Osteocyte (in vitro differentiated cells): ENCODE measurements around the gene SMR3A. TPM values are rescaled to one million over a fixed set of nuclear protein-coding genes. Genes with fewer than 3 reads are reported as not detected.
A peak's percentile ranks its signal among the peaks of the same experiment; 100 is the strongest.

Source experiments
- DNase-seq: peaks from one replicate; pipeline ENCODE4 v3.0.0; 2021; ENCODE audit warnings: mixed read lengths; ENCODE audit not compliant: unreplicated experiment; ENCODE audit errors: extremely low spot score
- H3K27ac Mint-ChIP-seq: one replicate; pipeline ENCODE4 v1.8.0; 2021; ENCODE audit warnings: mild to moderate bottlenecking, mixed read lengths; ENCODE audit not compliant: unreplicated experiment
- H3K27me3 Mint-ChIP-seq: one replicate; pipeline ENCODE4 v1.8.0; 2021; ENCODE audit warnings: mixed read lengths; ENCODE audit not compliant: unreplicated experiment
- H3K36me3 Mint-ChIP-seq: one replicate; pipeline ENCODE4 v1.8.0; 2021; ENCODE audit warnings: mixed read lengths; ENCODE audit not compliant: unreplicated experiment
- H3K4me1 Mint-ChIP-seq: one replicate; pipeline ENCODE4 v1.8.0; 2021; ENCODE audit warnings: mixed read lengths; ENCODE audit not compliant: unreplicated experiment
- H3K4me3 Mint-ChIP-seq: one replicate; pipeline ENCODE4 v1.8.0; 2021; ENCODE audit warnings: mild to moderate bottlenecking, moderate library complexity, mixed read lengths; ENCODE audit not compliant: unreplicated experiment
- H3K9me3 Mint-ChIP-seq: one replicate; pipeline ENCODE4 v1.8.0; 2021; ENCODE audit warnings: mixed read lengths; ENCODE audit not compliant: unreplicated experiment
- long read RNA-seq: library from polyadenylated mRNA; unstranded; transcript quantifications from one replicate; pipeline ENCODE4 v2.0.0, GENCODE V29; 2021
- total RNA-seq: library from RNA; stranded (reverse); gene quantifications from 2 replicates; pipeline ENCODE4 v1.2.1, GENCODE V29; 2021
- TF ChIP-seq, protein P1 (sequence below): fragments of 200-600 bp; sonication (generic); IDR thresholded peaks from 2 replicates; pipeline ENCODE4 v1.5.0; 2021; ENCODE audit warnings: antibody characterized with exemption, mild to moderate bottlenecking, moderate library complexity

SMR3A gene
- total RNA-seq: not detected in 2 replicates
- long read RNA-seq: 0 reads

DNA sequence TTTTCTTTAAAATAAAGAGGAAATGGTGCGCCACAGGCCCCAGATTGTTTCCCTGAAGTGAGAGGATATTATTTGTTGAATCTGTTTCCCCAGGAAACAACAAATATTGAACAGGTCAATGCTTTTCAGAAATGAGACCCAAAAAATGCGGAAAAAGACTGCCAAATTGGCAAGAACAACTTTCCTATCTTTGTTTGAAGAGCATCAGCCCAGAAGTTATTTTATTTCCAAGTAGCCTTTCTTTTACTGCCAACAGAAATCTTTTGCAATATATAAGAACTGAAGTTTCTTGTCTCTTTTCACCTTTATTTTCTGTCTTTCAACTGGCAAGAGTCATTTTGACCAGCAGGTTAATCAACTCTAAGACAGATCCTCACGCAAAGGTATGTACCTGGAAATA, at the start of gene SMR3A:
Gene SMR3A, plus strand, starts transcription at position 301 of the 400 bp plus-strand sequence. CDS start 1,356 bp downstream, outside the sequence.
- Mint-ChIP-seq H3K4me1 (no peaks in the 10 kb centered on the region), H3K27ac (no peak within 1 kb of the TSS)
- TF ChIP-seq, protein P1, sequence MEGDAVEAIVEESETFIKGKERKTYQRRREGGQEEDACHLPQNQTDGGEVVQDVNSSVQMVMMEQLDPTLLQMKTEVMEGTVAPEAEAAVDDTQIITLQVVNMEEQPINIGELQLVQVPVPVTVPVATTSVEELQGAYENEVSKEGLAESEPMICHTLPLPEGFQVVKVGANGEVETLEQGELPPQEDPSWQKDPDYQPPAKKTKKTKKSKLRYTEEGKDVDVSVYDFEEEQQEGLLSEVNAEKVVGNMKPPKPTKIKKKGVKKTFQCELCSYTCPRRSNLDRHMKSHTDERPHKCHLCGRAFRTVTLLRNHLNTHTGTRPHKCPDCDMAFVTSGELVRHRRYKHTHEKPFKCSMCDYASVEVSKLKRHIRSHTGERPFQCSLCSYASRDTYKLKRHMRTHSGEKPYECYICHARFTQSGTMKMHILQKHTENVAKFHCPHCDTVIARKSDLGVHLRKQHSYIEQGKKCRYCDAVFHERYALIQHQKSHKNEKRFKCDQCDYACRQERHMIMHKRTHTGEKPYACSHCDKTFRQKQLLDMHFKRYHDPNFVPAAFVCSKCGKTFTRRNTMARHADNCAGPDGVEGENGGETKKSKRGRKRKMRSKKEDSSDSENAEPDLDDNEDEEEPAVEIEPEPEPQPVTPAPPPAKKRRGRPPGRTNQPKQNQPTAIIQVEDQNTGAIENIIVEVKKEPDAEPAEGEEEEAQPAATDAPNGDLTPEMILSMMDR: no peak

DNA sequence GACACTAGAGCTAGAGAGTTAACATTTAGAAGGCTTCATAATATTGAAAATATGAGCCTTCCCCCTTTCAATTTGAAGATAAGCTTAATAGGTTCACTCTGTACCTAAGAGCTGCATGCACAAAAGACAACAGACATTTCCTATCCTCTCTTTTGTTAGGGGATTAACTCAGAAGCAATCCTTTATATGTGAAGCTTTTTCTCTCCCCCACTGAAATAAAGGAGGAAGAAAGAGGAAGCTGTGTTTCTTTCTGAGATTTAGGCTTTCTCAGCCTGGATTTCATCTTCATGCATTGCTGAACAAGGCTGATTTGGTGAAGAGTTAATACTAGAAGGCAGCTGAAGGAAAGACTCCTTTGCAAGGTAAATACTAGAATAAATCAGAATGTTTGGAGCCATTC, 46.8 kb upstream of the SMR3A start:
- Mint-ChIP-seq H3K4me1 (no peaks in the 10 kb centered on the region), H3K27ac (no peak overlapping the region), H3K9me3 (peaks cover 3% of the 10 kb centered on the region), H3K4me3 (no peak overlapping the region), H3K36me3 (no peaks in the 10 kb centered on the region), H3K27me3 (peaks cover 3% of the 10 kb centered on the region)
- DNase-seq: no peak
- TF ChIP-seq, protein P1: no peak

More for the DNA sequence above, at the start of gene SMR3A:
- no peak within 1 kb of the TSS for H3K4me3 Mint-ChIP-seq
- H3K9me3 Mint-ChIP-seq: no peaks in the 10 kb centered on the region
- no peaks in the 10 kb centered on the region for H3K36me3 Mint-ChIP-seq
- peaks cover 2% of the 10 kb centered on the region for H3K27me3 Mint-ChIP-seq
- DNase-seq: no peak

DNA sequence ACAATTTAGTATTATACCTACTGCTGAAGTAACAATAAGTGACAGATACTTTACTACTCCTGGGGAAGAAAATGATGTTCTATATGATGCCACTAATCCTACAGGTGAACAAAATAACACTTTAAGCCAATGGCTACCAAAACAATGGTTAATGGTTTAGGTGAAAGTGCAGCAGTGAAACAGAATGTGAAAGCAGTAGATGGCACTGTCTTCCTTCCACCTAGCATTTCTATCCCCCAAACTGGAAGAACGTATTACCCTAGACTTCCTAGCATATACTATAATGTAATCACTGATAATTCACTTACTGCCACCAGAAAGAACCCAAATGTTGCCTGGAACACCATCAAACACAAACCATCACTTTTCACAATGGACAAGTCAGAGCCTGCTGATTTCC, 44.6 kb upstream of the SMR3A start:
- TF ChIP-seq, protein P1: peak; percentile 23
- no peak for DNase-seq
- Mint-ChIP-seq H3K27ac (no peak overlapping the region), H3K27me3 (peaks cover 3% of the 10 kb centered on the region), H3K9me3 (no peaks in the 10 kb centered on the region), H3K4me3 (no peak overlapping the region), H3K4me1 (no peaks in the 10 kb centered on the region), H3K36me3 (no peaks in the 10 kb centered on the region)

DNA sequence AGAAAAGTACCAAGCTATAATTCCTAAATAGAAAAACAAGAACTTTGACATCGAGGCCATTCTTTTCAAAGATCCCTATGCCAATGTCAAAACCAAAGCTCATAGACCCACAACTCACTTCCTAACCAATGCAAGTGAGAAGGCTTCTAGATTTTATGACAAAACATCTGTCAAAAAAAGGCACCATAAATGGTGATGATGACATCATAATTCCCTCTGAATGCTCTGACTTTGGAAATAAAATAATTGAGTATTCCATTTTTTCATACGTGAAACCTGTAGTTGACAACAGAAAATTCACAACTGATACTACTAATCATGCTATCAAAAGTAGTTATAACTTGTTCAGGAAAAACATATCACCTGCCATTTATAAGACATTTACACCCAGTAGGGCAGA, 34.5 kb upstream of the SMR3A start:
- no peak overlapping the region for H3K4me3 Mint-ChIP-seq
- no peaks in the 10 kb centered on the region for H3K9me3 Mint-ChIP-seq
- H3K4me1 Mint-ChIP-seq: no peaks in the 10 kb centered on the region
- H3K27me3 Mint-ChIP-seq: no peaks in the 10 kb centered on the region
- H3K36me3 Mint-ChIP-seq: no peaks in the 10 kb centered on the region
- DNase-seq: no peak
- no peak overlapping the region for H3K27ac Mint-ChIP-seq
- TF ChIP-seq, protein P1: no peak

DNA sequence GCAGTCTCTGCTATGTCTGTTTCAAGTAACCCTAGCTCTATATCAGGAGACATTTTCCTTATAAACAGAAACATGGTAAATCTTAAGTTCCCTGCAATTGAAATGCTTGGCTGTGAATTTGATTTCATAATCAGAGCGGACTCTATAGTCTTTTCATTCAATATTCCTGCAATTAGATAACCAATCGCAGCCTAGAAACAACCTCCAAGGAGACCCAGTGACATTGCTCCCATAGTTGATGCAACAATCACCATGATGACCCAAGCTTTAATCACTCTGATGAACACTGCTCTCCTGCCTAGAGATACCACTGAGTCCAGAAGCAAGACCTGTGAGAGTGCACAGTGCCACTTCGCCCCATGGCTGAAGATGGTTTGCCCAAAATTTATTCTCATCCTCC, 25.9 kb upstream of the SMR3A start, which contains the start of gene CABS1:
Gene CABS1, plus strand, starts transcription at position 301 of the 400 bp plus-strand sequence. Its CDS starts 59 bp downstream, at position 360.
- no peak within 1 kb of the TSS for H3K4me3 Mint-ChIP-seq
- no peaks in the 10 kb centered on the region for H3K9me3 Mint-ChIP-seq
- TF ChIP-seq, protein P1: no peak
- no peaks in the 10 kb centered on the region for H3K4me1 Mint-ChIP-seq
- DNase-seq: no peak
- no peak within 1 kb of the TSS for H3K27ac Mint-ChIP-seq
- no peaks in the 10 kb centered on the region for H3K36me3 Mint-ChIP-seq
- H3K27me3 Mint-ChIP-seq: peaks cover 14% of the 10 kb centered on the region
